HepG2 (cell line): ENCODE results near the gene THSD8. TPM values are rescaled to one million over a fixed set of nuclear protein-coding genes. Genes with fewer than 3 reads are reported as not detected.
"Not testable (repeated sequence)": the region's sequence is repeated elsewhere in the genome, so short reads cannot be mapped to it uniquely, and the experiment has no call there.

Experiments
- ATAC-seq: fragments of 200-7000 bp; cut with Tn5 transposase; 3 replicates; pipeline ENCODE4 v1.9.1; 2020; ENCODE audit warnings: mild to moderate bottlenecking, moderate library complexity
- BruUV-seq: library from RNA; stranded (reverse); fragments of 400-500 nt; replicated peaks from 2 replicates; lab custom pipeline; 2021; lab: Mats Ljungman, UMichigan
- CTCF ChIA-PET: fragments of 300-600 bp; formaldehyde crosslinking; extraction: SDS; loops from one replicate; lab custom pipeline; 2021; ENCODE audit warnings: low total read pairs, inconsistent platforms, low intra/inter-chr PET ratio; lab: Yijun Ruan, JAX
- POLR2A ChIA-PET: fragments of 350-600 bp; sonication (Branson Sonifier 250); formaldehyde crosslinking; loops from one replicate; lab custom pipeline; 2020; ENCODE audit warnings: antibody characterized with exemption, inconsistent platforms; lab: Yijun Ruan, JAX
- DNase-seq: peaks from one replicate; pipeline ENCODE4 v3.0.0-alpha.2; 2015; ENCODE audit warnings: low spot score
- FAIRE-seq: peaks from 3 replicates; lab custom pipeline; 2011; peaks lifted over from hg19 to GRCh38; lab: Jason Lieb, UNC
- H2AFZ ChIP-seq: one replicate; pipeline ENCODE4 v1.6.1; 2011; ENCODE audit warnings: low read length, inconsistent platforms
- H3K27ac ChIP-seq: fragments of 300-600 bp; 3 replicates; pipeline ENCODE4 v1.8.0; 2011; ENCODE audit warnings: mixed run types, mild to moderate bottlenecking, mixed read lengths, low read length, inconsistent platforms; ENCODE audit not compliant: insufficient read depth; ENCODE audit errors: extremely low read length
- H3K27me3 ChIP-seq, 2 experiments: fragments of 200-600 bp in 1 of 2; 2 replicates in 1 of 2; 3 replicates in 1 of 2; pipeline versions ENCODE4 v1.6.0 to v1.8.0; 2011; ENCODE audit warnings: low read length in 2 of 2, mild to moderate bottlenecking in 2 of 2, moderate library complexity in 2 of 2, inconsistent platforms in 1 of 2; ENCODE audit not compliant: insufficient read depth in 2 of 2, control insufficient read depth in 1 of 2
- H3K36me3 ChIP-seq, 2 experiments: fragments of 200-600 bp in 1 of 2; replicated peaks in 1 of 2; 2 replicates in 1 of 2; 3 replicates in 1 of 2; pipeline versions ENCODE4 v1.5.1 to v1.8.0; 2011; ENCODE audit warnings: low read length in 2 of 2, inconsistent platforms in 1 of 2; ENCODE audit not compliant: insufficient read depth in 2 of 2, control insufficient read depth in 1 of 2
- H3K4me1 ChIP-seq: 2 replicates; pipeline ENCODE4 v1.5.1; 2012; ENCODE audit warnings: low read length, inconsistent platforms; ENCODE audit not compliant: insufficient read depth
- H3K4me2 ChIP-seq: 2 replicates; pipeline ENCODE4 v1.6.0; 2011; ENCODE audit warnings: low read depth, low read length, inconsistent platforms
- H3K4me3 ChIP-seq, 3 experiments: fragments of 200-600 bp in 1 of 3; sonication (generic), shearing (Covaris generic) in 1 of 3; replicated peaks in 1 of 3; 2 replicates each; pipeline ENCODE4 v1.5.1; 2011 to 2016; ENCODE audit warnings: low read length in 3 of 3, inconsistent platforms in 2 of 3, low read depth in 2 of 3, mild to moderate bottlenecking in 2 of 3, control low read depth in 1 of 3, mixed read lengths in 1 of 3; ENCODE audit not compliant: insufficient read depth in 1 of 3
- H3K79me2 ChIP-seq: one replicate; pipeline ENCODE4 v1.6.1; 2011; ENCODE audit warnings: low read length, inconsistent platforms; ENCODE audit not compliant: insufficient read depth
- H3K9ac ChIP-seq: 2 replicates; pipeline ENCODE4 v1.6.0; 2011; ENCODE audit warnings: mild to moderate bottlenecking, low read depth, low read length, inconsistent platforms; ENCODE audit not compliant: insufficient read depth
- H3K9me3 ChIP-seq: 2 replicates; pipeline ENCODE4 v1.5.1; 2012; ENCODE audit warnings: mild to moderate bottlenecking, low read length
- H4K20me1 ChIP-seq: 2 replicates; pipeline ENCODE4 v1.6.0; 2011; ENCODE audit warnings: inconsistent platforms, mild to moderate bottlenecking, low read length, moderate library complexity; ENCODE audit not compliant: insufficient read depth
- PAF1 ChIP-seq: IDR thresholded peaks from 2 replicates; pipeline ENCODE4 v1.6.1; 2016; ENCODE audit warnings: missing genetic modification reagents, missing compliant biosample characterization
- RXRB ChIP-seq: IDR thresholded peaks from 2 replicates; pipeline ENCODE4 v1.6.1; 2016; ENCODE audit warnings: borderline replicate concordance, missing genetic modification reagents, missing compliant biosample characterization
- ZNF414 ChIP-seq: sonication (generic); formaldehyde crosslinking; IDR thresholded peaks from 2 replicates; pipeline ENCODE4 v1.5.0; 2020; ENCODE audit warnings: missing genetic modification reagents
- ZNF816 ChIP-seq: sonication (generic); formaldehyde crosslinking; IDR thresholded peaks from 2 replicates; pipeline ENCODE4 v1.8.0; 2022; ENCODE audit warnings: missing genetic modification reagents, mild to moderate bottlenecking, borderline replicate concordance
- WGBS: methylation state at CpG from one replicate; pipeline ENCODE4 v1.1.6; 2017; ENCODE audit warnings: low lambda C conversion rate; 5-methylcytosine and 5-hydroxymethylcytosine counted together
- in situ Hi-C: cut with HindIII; loops from 2 replicates; pipeline ENCODE4 v1.10.0; 2017; ENCODE audit warnings: low pct_unique_long_range_greater_than_20kb; ENCODE audit not compliant: extremely low pct_ligation_motif_present
- intact Hi-C: fragments of 100-400 bp; cut with micrococcal nuclease; formaldehyde crosslinking; loops from one replicate; pipeline ENCODE4 v1.10.0; 2022; ENCODE audit not compliant: unreplicated experiment
- polyA plus RNA-seq, 8 experiments: library from polyadenylated mRNA; depleted of rRNA in 3 of 8; stranded (reverse) in 7 of 8; unstranded in 1 of 8; fragments of >200 nt; fragmentation: Illumina TruSeq in 4 of 8; extraction: Trizol in 4 of 8; gene quantifications; 2 replicates each; pipeline versions ENCODE4 v1.2.1 to v1.2.3, GENCODE V29; 2011 to 2016; ENCODE audit warnings: low read depth in 4 of 8, missing spikeins in 1 of 8, mixed read lengths in 1 of 8; ENCODE audit not compliant: insufficient read depth in 1 of 8
- total RNA-seq, 5 experiments: library from RNA; depleted of rRNA; stranded (reverse); fragments of >200 nt; fragmentation: Illumina TruSeq; extraction: Trizol; gene quantifications; 2 replicates each; pipeline ENCODE4 v1.2.3, GENCODE V29; 2016; ENCODE audit warnings: low read depth in 1 of 5

Gene THSD8
- total and polyA plus RNA-seq, 2 of the 13 experiments (the other 11 are each of a cell fraction or from before 2014, with no cell fraction given): 4.8 to 14.9 TPM

GRCh38 chr19:12843999-12844732, 42.3 kb downstream of the THSD8 start:
- Histone ChIP-seq H3K9me3 (no peaks in the 10 kb centered on the region), H3K4me2 (no peak overlapping the region), H2AFZ (no peak overlapping the region), H3K36me3 (no peaks in the 10 kb centered on the region), H3K9ac (no peak overlapping the region), H3K27me3 (no peaks in the 10 kb centered on the region), H3K4me3 (no peak overlapping the region), H3K79me2 (no peaks in the 10 kb centered on the region), H3K4me1 (peaks cover 7% of the 10 kb centered on the region), H4K20me1 (no peaks in the 10 kb centered on the region), H3K27ac (no peak overlapping the region)
- intact Hi-C loops: no loop called here
- CTCF ChIA-PET: no interaction called here
- DNase-seq: no peak
- ATAC-seq: no peak
- POLR2A ChIA-PET: no interaction called here
- TF ChIP-seq RXRB: no peak
- no peak for TF ChIP-seq ZNF816 (CRISPR knock-in tag)
- no peak for TF ChIP-seq ZNF414
- no peak for TF ChIP-seq PAF1 (CRISPR knock-in tag)
- in situ Hi-C loops: no loop called here
- BruUV-seq: no TSS peak
- WGBS: 83% methylated on average over 3 of the region's 3 CpGs
- FAIRE-seq: no peak

DNA sequence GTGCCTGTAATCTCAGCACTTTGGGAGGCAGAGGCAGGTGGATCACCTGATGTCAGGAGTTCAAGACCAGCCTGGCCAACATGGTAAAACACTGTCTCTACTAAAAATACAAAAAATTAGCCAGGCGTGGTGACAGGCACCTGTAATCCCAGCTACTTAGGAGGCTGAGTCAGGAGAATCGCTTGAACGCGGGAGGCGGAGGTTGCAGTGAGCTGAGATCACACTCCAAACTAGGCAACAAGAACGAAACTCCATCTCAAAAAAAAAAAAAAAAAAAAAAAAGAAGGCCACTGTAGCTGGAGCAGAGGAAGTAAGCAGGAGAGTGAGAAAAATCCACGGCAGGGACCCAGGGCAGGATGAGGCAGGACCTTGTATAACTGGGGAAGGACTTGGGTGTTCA, 44.7 kb downstream of the THSD8 start:
- FAIRE-seq, H3K4me2 ChIP-seq, ATAC-seq, H3K27ac ChIP-seq, H3K27me3 ChIP-seq, H2AFZ ChIP-seq, H3K9ac ChIP-seq, intact Hi-C loops, H3K36me3 ChIP-seq, H3K4me3 ChIP-seq, H3K79me2 ChIP-seq, H3K9me3 ChIP-seq, in situ Hi-C loops, H4K20me1 ChIP-seq, DNase-seq, BruUV-seq, H3K4me1 ChIP-seq: not testable (repeated sequence)
- WGBS: 76% methylated on average over 7 of the region's 7 CpGs
- POLR2A ChIA-PET: interaction anchor here (1.2 kb wide), 1 partner anchor 86 kb away, joined by 4 read pairs; no protein-coding TSS in a partner anchor
- CTCF ChIA-PET: interaction anchor here (1.8 to 1.9 kb wide), 3 partner anchors 69 to 86 kb away, joined by 6 to 14 read pairs (median 8); no protein-coding TSS in a partner anchor
